Ishikawa (cell line): ENCODE results near the gene CCDC180.

Experiments
- CREB1 ChIP-seq: IDR thresholded peaks from 2 replicates; pipeline ENCODE4 v1.6.1; 2012; ENCODE audit warnings: low read depth
- EGR1 ChIP-seq: IDR thresholded peaks from 2 replicates; pipeline ENCODE4 v1.6.1; 2012
- EP300 ChIP-seq: IDR thresholded peaks from 2 replicates; pipeline ENCODE4 v1.6.1; 2012; ENCODE audit warnings: borderline replicate concordance
- FOXM1 ChIP-seq: IDR thresholded peaks from 2 replicates; pipeline ENCODE4 v1.6.1; 2012; ENCODE audit warnings: low read depth, borderline replicate concordance
- MAX ChIP-seq: IDR thresholded peaks from 2 replicates; pipeline ENCODE4 v1.6.1; 2012
- NFIC ChIP-seq: IDR thresholded peaks from 2 replicates; pipeline ENCODE4 v1.6.1; 2012
- RAD21 ChIP-seq: IDR thresholded peaks from 2 replicates; pipeline ENCODE4 v1.6.1; 2012; ENCODE audit warnings: low read depth
- REST ChIP-seq: IDR thresholded peaks from 2 replicates; pipeline ENCODE4 v1.6.1; 2012; ENCODE audit warnings: low read depth, mild to moderate bottlenecking
- TAF1 ChIP-seq: IDR thresholded peaks from 2 replicates; pipeline ENCODE4 v1.6.1; 2012; ENCODE audit warnings: low read depth, mild to moderate bottlenecking
- TEAD4 ChIP-seq: IDR thresholded peaks from 2 replicates; pipeline ENCODE4 v1.6.1; 2012
- YY1 ChIP-seq: IDR thresholded peaks from 2 replicates; pipeline ENCODE4 v1.6.1; 2012; ENCODE audit warnings: low read depth

GRCh38 chr9:97293207-97293721 lies 14.2 kb upstream of the CCDC180 start:
- TF ChIP-seq REST (no peak), TAF1 (no peak), EGR1 (no peak), EP300 (no peak), NFIC (no peak), MAX (no peak), CREB1 (no peak), RAD21 (no peak), YY1 (no peak), FOXM1 (no peak), TEAD4 (no peak)
